Panc1 (cell line): ENCODE results near the gene MLEC. TPM values are rescaled to one million over a fixed set of nuclear protein-coding genes. Genes with fewer than 3 reads are reported as not detected.

Experiments
- ATAC-seq: fragments of 200-7000 bp; cut with Tn5 transposase; 2 replicates; pipeline ENCODE4 v1.9.1; 2020; ENCODE audit warnings: mild to moderate bottlenecking, moderate library complexity
- BruUV-seq: library from RNA; stranded (reverse); fragments of 400-500 nt; replicated peaks from 2 replicates; lab custom pipeline; 2021; lab: Mats Ljungman, UMichigan
- CTCF ChIA-PET: fragments of 300-600 bp; sonication (Branson Sonifier 250); formaldehyde crosslinking; loops from one replicate; lab custom pipeline; 2022; ENCODE audit warnings: antibody characterized with exemption; lab: Charles Lee
- POLR2A ChIA-PET: fragments of 300-600 bp; sonication (Branson Sonifier 250); formaldehyde crosslinking; loops from one replicate; lab custom pipeline; 2022; ENCODE audit warnings: antibody characterized with exemption; lab: Charles Lee
- DNase-seq: peaks from one replicate; pipeline ENCODE4 v3.0.0-alpha.2; 2010; ENCODE audit warnings: low read depth, low spot score
- H3K27ac ChIP-seq: 2 replicates; pipeline ENCODE4 v1.5.1; 2011; ENCODE audit warnings: mild to moderate bottlenecking, low read length, inconsistent platforms
- H3K27me3 ChIP-seq: fragments of 200-500 bp; sonication (Bioruptor generic); 2 replicates; pipeline ENCODE4 v1.6.0; 2014; ENCODE audit warnings: low read length, inconsistent platforms; ENCODE audit not compliant: control insufficient read depth, insufficient read depth
- H3K36me3 ChIP-seq: fragments of 200-500 bp; sonication (Bioruptor generic); 2 replicates; pipeline ENCODE4 v1.5.1; 2014; ENCODE audit warnings: inconsistent platforms, mild to moderate bottlenecking, low read length, moderate library complexity; ENCODE audit not compliant: control insufficient read depth, insufficient read depth
- H3K4me1 ChIP-seq: 2 replicates; pipeline ENCODE4 v1.5.1; 2011; ENCODE audit warnings: inconsistent platforms, mild to moderate bottlenecking, low read length, moderate library complexity; ENCODE audit not compliant: control insufficient read depth, insufficient read depth
- H3K4me3 ChIP-seq, 2 experiments: 2 replicates each; pipeline ENCODE4 v1.5.1; 2011 to 2012; ENCODE audit warnings: low read depth in 2 of 2, low read length in 2 of 2, mild to moderate bottlenecking in 2 of 2, inconsistent platforms in 1 of 2, moderate library complexity in 1 of 2
- H3K9me3 ChIP-seq: fragments of 200-500 bp; sonication (Bioruptor generic); 2 replicates; pipeline ENCODE4 v1.5.1; 2014; ENCODE audit warnings: low read depth, mild to moderate bottlenecking, inconsistent platforms, low read length, moderate library complexity; ENCODE audit not compliant: control insufficient read depth, insufficient read depth
- POLR2AphosphoS5 ChIP-seq: IDR thresholded peaks from 2 replicates; pipeline ENCODE4 v1.6.1; 2012; ENCODE audit warnings: mild to moderate bottlenecking, low read depth, low read length, moderate library complexity
- REST ChIP-seq, 2 experiments: IDR thresholded peaks; 2 replicates each; pipeline ENCODE4 v1.6.1; 2011 to 2012; ENCODE audit warnings: low read depth in 2 of 2, control low read depth in 1 of 2, low read length in 1 of 2, mild to moderate bottlenecking in 1 of 2, moderate library complexity in 1 of 2; ENCODE audit not compliant: insufficient read depth in 1 of 2
- SIN3A ChIP-seq: IDR thresholded peaks from 2 replicates; pipeline ENCODE4 v1.6.1; 2012; ENCODE audit warnings: low read depth, mild to moderate bottlenecking, low read length, moderate library complexity, borderline replicate concordance; ENCODE audit not compliant: insufficient read depth
- TCF7L2 ChIP-seq: IDR thresholded peaks from 2 replicates; pipeline ENCODE4 v1.6.1; 2011; ENCODE audit warnings: mild to moderate bottlenecking, low read depth, low read length, inconsistent platforms
- in situ Hi-C: cut with HindIII; loops from 2 replicates; pipeline ENCODE4 v1.10.0; 2016; ENCODE audit warnings: low sequenced_read_pairs, low pct_unique_long_range_greater_than_20kb
- intact Hi-C: fragments of 100-400 bp; cut with micrococcal nuclease; formaldehyde crosslinking; loops from one replicate; pipeline ENCODE4 v1.10.0; 2022; ENCODE audit not compliant: unreplicated experiment
- total RNA-seq: library from RNA; stranded (reverse); gene quantifications from one replicate; pipeline ENCODE4 v1.2.1, GENCODE V29; 2021; ENCODE audit not compliant: unreplicated experiment
- TF ChIP-seq, protein P1 (sequence below): fragments of 450-650 bp; IDR thresholded peaks from 2 replicates; pipeline ENCODE4 v1.5.1; 2017; ENCODE audit warnings: mild to moderate bottlenecking

The MLEC gene
- total RNA-seq, 1 experiment from 2014 or later = 171 TPM

- no peak overlapping the region for H3K27ac ChIP-seq
- in situ Hi-C loops (no loop called here), intact Hi-C loops (no loop called here)
- peaks cover 4% of the 10 kb centered on the region for H3K27me3 ChIP-seq
- no peak for TF ChIP-seq TCF7L2
- no peak for TF ChIP-seq REST (IDR thresholded peaks at IDR 0.05; ENCODE audit: insufficient read depth in 1 of 2, low read depth in 2 of 2, low read length in 1 of 2)
- no peak for TF ChIP-seq POLR2AphosphoS5
- TF ChIP-seq SIN3A = no peak
- TF ChIP-seq, protein P1, sequence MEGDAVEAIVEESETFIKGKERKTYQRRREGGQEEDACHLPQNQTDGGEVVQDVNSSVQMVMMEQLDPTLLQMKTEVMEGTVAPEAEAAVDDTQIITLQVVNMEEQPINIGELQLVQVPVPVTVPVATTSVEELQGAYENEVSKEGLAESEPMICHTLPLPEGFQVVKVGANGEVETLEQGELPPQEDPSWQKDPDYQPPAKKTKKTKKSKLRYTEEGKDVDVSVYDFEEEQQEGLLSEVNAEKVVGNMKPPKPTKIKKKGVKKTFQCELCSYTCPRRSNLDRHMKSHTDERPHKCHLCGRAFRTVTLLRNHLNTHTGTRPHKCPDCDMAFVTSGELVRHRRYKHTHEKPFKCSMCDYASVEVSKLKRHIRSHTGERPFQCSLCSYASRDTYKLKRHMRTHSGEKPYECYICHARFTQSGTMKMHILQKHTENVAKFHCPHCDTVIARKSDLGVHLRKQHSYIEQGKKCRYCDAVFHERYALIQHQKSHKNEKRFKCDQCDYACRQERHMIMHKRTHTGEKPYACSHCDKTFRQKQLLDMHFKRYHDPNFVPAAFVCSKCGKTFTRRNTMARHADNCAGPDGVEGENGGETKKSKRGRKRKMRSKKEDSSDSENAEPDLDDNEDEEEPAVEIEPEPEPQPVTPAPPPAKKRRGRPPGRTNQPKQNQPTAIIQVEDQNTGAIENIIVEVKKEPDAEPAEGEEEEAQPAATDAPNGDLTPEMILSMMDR = no peak
- no TSS peak for BruUV-seq
- H3K4me3 ChIP-seq = no peak overlapping the region
- H3K36me3 ChIP-seq = no peaks in the 10 kb centered on the region
- ChIA-PET CTCF (no interaction called here), POLR2A (interaction anchor here (0.5 kb wide), 1 partner anchor 9 kb away, joined by 7 read pairs; no protein-coding TSS in a partner anchor)
- no peaks in the 10 kb centered on the region for H3K9me3 ChIP-seq
- peaks cover 8% of the 10 kb centered on the region for H3K4me1 ChIP-seq
- DNase-seq = no peak
- ATAC-seq = no peak
These were observed 33.3 kb upstream of the MLEC start for GRCh38 chr12:120653611-120654010.

DNA sequence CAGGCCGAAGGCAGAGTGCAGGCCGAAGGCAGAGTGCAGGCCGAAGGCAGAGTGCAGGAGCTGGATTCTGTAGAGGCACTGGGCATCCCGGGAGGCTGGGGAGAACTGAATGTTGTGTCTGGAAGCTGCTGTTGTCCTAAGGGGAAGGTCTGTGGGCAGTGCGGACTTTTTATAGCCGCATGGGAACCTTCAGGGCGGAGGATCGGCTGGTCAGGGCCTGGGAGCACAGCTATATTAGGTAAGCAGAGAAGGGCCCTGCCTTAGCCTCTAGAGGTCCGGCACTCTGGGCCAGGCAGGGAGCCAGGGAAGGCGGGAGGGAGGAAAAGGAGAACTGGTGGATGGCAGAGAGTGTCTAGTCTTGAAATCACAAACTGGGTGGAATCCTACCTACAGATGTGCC is 32.3 kb upstream of the MLEC start:
- Histone ChIP-seq H3K27ac (no peak overlapping the region), H3K27me3 (peaks cover 4% of the 10 kb centered on the region), H3K9me3 (no peaks in the 10 kb centered on the region), H3K4me1 (no peaks in the 10 kb centered on the region; the same call in 1 of the 2 replicates), H3K36me3 (no peaks in the 10 kb centered on the region), H3K4me3 (no peak overlapping the region)
- BruUV-seq = no TSS peak
- ChIA-PET CTCF (no interaction called here), POLR2A (no interaction called here)
- intact Hi-C loops (no loop called here), in situ Hi-C loops (no loop called here)
- no peak for DNase-seq
- TF ChIP-seq SIN3A (no peak), REST (IDR thresholded peaks at IDR 0.05; ENCODE audit: insufficient read depth in 1 of 2, low read depth in 2 of 2, low read length in 1 of 2) (no peak), TCF7L2 (no peak), POLR2AphosphoS5 (no peak)
- TF ChIP-seq, protein P1 = no peak
- ATAC-seq = no peak
